MCF 10A (cell line): ENCODE measurements around the gene GRAMD4. TPM values are rescaled to one million over a fixed set of nuclear protein-coding genes. Genes with fewer than 3 reads are reported as not detected.

Source experiments
- BruUV-seq: library from RNA; stranded (reverse); fragments of 400-500 nt; replicated peaks from 2 replicates; lab custom pipeline; 2021; lab: Mats Ljungman, UMichigan
- CTCF ChIA-PET: fragments of 300-600 bp; sonication (Branson Sonifier 250); formaldehyde crosslinking; extraction: SDS; loops from one replicate; lab custom pipeline; 2021; ENCODE audit warnings: antibody characterized with exemption, inconsistent platforms; lab: Yijun Ruan, JAX
- POLR2A ChIA-PET: fragments of 300-600, 350-650 bp; sonication (Branson Sonifier 250); formaldehyde crosslinking; extraction: SDS; loops from one replicate; lab custom pipeline; 2020; ENCODE audit warnings: antibody characterized with exemption, inconsistent platforms; lab: Yijun Ruan, JAX
- DNase-seq: peaks from one replicate; pipeline ENCODE4 v3.0.0-alpha.2; 2018; ENCODE audit not compliant: unreplicated experiment
- H3K27ac Mint-ChIP-seq: one replicate; pipeline ENCODE4 v1.8.0; 2022; ENCODE audit warnings: mild to moderate bottlenecking, low read depth, mixed read lengths; ENCODE audit not compliant: unreplicated experiment
- H3K27me3 Mint-ChIP-seq: one replicate; pipeline ENCODE4 v1.8.0; 2022; ENCODE audit warnings: mixed read lengths; ENCODE audit not compliant: insufficient read depth, unreplicated experiment
- H3K36me3 Mint-ChIP-seq: one replicate; pipeline ENCODE4 v1.8.0; 2022; ENCODE audit warnings: mild to moderate bottlenecking, moderate library complexity, mixed read lengths; ENCODE audit not compliant: insufficient read depth, unreplicated experiment
- H3K4me1 Mint-ChIP-seq: one replicate; pipeline ENCODE4 v1.8.0; 2022; ENCODE audit warnings: mixed read lengths; ENCODE audit not compliant: insufficient read depth, unreplicated experiment
- H3K4me3 Mint-ChIP-seq: one replicate; pipeline ENCODE4 v1.8.0; 2022; ENCODE audit warnings: mild to moderate bottlenecking, moderate library complexity, mixed read lengths; ENCODE audit not compliant: unreplicated experiment
- H3K9me3 Mint-ChIP-seq: one replicate; pipeline ENCODE4 v1.8.0; 2022; ENCODE audit warnings: mixed read lengths; ENCODE audit not compliant: unreplicated experiment
- CTCF ChIP-seq: fragments of 200-600 bp; IDR thresholded peaks from one replicate; pipeline ENCODE4 v1.8.0; 2022; ENCODE audit warnings: antibody characterized with exemption, mild to moderate bottlenecking; ENCODE audit not compliant: unreplicated experiment
- intact Hi-C: fragments of 100-400 bp; cut with micrococcal nuclease; formaldehyde crosslinking; loops from 2 replicates; pipeline ENCODE4 v1.14.1; 2022
- total RNA-seq: library from RNA; stranded (reverse); gene quantifications from 2 replicates; pipeline ENCODE4 v1.2.3, GENCODE V29; 2022

GRAMD4 gene
- total RNA-seq, 1 experiment from 2014 or later: 15.6 TPM

- Mint-ChIP-seq H3K27ac (no peak overlapping the region), H3K36me3 (peaks cover 65% of the 10 kb centered on the region), H3K4me1 (no peaks in the 10 kb centered on the region), H3K27me3 (no peaks in the 10 kb centered on the region), H3K4me3 (no peak overlapping the region), H3K9me3 (no peaks in the 10 kb centered on the region)
- POLR2A ChIA-PET: no interaction called here
- CTCF ChIA-PET: no interaction called here
- intact Hi-C loops: no loop called here
- no peak for TF ChIP-seq CTCF
- DNase-seq: no peak
- no TSS peak for BruUV-seq
These were observed 75.4 kb downstream of the GRAMD4 start for GRCh38 chr22:46695346-46696228.

- CTCF ChIA-PET: no interaction called here
These were observed 76.0 kb downstream of the GRAMD4 start for GRCh38 chr22:46696229-46696518.

GRCh38 chr22:46696614-46697013 lies 76.4 kb downstream of the GRAMD4 start:
- no peak overlapping the region for H3K4me3 Mint-ChIP-seq
- DNase-seq: no peak
- no TSS peak for BruUV-seq
- TF ChIP-seq CTCF: no peak
- no peaks in the 10 kb centered on the region for H3K4me1 Mint-ChIP-seq
- ChIA-PET CTCF (no interaction called here), POLR2A (no interaction called here)
- peaks cover 60% of the 10 kb centered on the region for H3K36me3 Mint-ChIP-seq
- H3K9me3 Mint-ChIP-seq: no peaks in the 10 kb centered on the region
- no peaks in the 10 kb centered on the region for H3K27me3 Mint-ChIP-seq
- no peak overlapping the region for H3K27ac Mint-ChIP-seq
- intact Hi-C loops: no loop called here

More at GRCh38 chr22:46696229-46696518, 76.0 kb downstream of the GRAMD4 start:
- H3K4me3 Mint-ChIP-seq: no peak overlapping the region
- H3K4me1 Mint-ChIP-seq: no peaks in the 10 kb centered on the region
- H3K36me3 Mint-ChIP-seq: peaks cover 64% of the 10 kb centered on the region
- POLR2A ChIA-PET: no interaction called here
- no peak for TF ChIP-seq CTCF
- H3K27me3 Mint-ChIP-seq: no peaks in the 10 kb centered on the region
- no peaks in the 10 kb centered on the region for H3K9me3 Mint-ChIP-seq
- DNase-seq: no peak
- no peak overlapping the region for H3K27ac Mint-ChIP-seq
- intact Hi-C loops: no loop called here
- no TSS peak for BruUV-seq

GRCh38 chr22:46697811-46698515 lies 77.8 kb downstream of the GRAMD4 start:
- ChIA-PET CTCF (interaction anchor here (0.8 kb wide), 1 partner anchor 134 kb away, joined by 3 read pairs; no protein-coding TSS in a partner anchor), POLR2A (no interaction called here)
- no peak overlapping the region for H3K27ac Mint-ChIP-seq
- no peak overlapping the region for H3K4me3 Mint-ChIP-seq
- intact Hi-C loops: no loop called here
- no peak for DNase-seq
- no peak for TF ChIP-seq CTCF
- H3K9me3 Mint-ChIP-seq: no peaks in the 10 kb centered on the region
- BruUV-seq: no TSS peak
- H3K36me3 Mint-ChIP-seq: peaks cover 54% of the 10 kb centered on the region
- no peaks in the 10 kb centered on the region for H3K27me3 Mint-ChIP-seq
- H3K4me1 Mint-ChIP-seq: no peaks in the 10 kb centered on the region
